SK-N-SH (cell line): ENCODE data around the gene LRMDA. TPM values are rescaled to one million over a fixed set of nuclear protein-coding genes. Genes with fewer than 3 reads are reported as not detected.

Experiments
- CTCF ChIA-PET: fragments of 300-600, 350-600 bp; formaldehyde crosslinking; extraction: SDS; loops from one replicate; lab custom pipeline; 2021; lab: Yijun Ruan, JAX
- POLR2A ChIA-PET: fragments of 350-600 bp; sonication (Branson Sonifier 250); formaldehyde crosslinking; extraction: SDS; loops from one replicate; lab custom pipeline; 2020; ENCODE audit warnings: antibody characterized with exemption, inconsistent platforms; lab: Yijun Ruan, JAX
- DNase-seq: peaks from one replicate; pipeline ENCODE4 v3.0.0; 2012
- H2AFZ ChIP-seq: fragments of 200-600 bp; sonication (generic); 2 replicates; pipeline ENCODE4 v1.8.1; 2016; ENCODE audit warnings: antibody characterized with exemption, mild to moderate bottlenecking, low read depth
- H3F3A ChIP-seq: fragments of 200-600 bp; sonication (generic); replicated peaks from 2 replicates; pipeline ENCODE3; 2016; ENCODE audit warnings: antibody characterized with exemption, mild to moderate bottlenecking; ENCODE audit not compliant: insufficient read depth
- H3K27ac ChIP-seq, 2 experiments: fragments of 200-500 bp in 1 of 2; fragments of 200-600 bp in 1 of 2; sonication (Bioruptor generic) in 1 of 2; sonication (generic), shearing (Covaris generic) in 1 of 2; 2 replicates each; pipeline versions ENCODE4 v1.5.1 to v1.6.1; 2014 to 2016; ENCODE audit warnings: low read depth in 2 of 2, inconsistent platforms in 1 of 2, low read length in 1 of 2, mild to moderate bottlenecking in 1 of 2, mixed read lengths in 1 of 2
- H3K27me3 ChIP-seq: fragments of 200-600 bp; sonication (generic), shearing (Covaris generic); 2 replicates; pipeline ENCODE4 v1.6.1; 2016; ENCODE audit warnings: mixed run types; ENCODE audit not compliant: insufficient read depth
- H3K36me3 ChIP-seq, 2 experiments: fragments of 200-500 bp in 1 of 2; fragments of 200-600 bp in 1 of 2; sonication (Bioruptor generic) in 1 of 2; sonication (generic) in 1 of 2; replicated peaks in 1 of 2; 2 replicates each; pipeline versions ENCODE3 to v1.5.1; 2014 to 2016; ENCODE audit warnings: low read length in 1 of 2, mild to moderate bottlenecking in 1 of 2; ENCODE audit not compliant: insufficient read depth in 2 of 2, control insufficient read depth in 1 of 2
- H3K4me1 ChIP-seq, 2 experiments: fragments of 200-500 bp in 1 of 2; fragments of 200-600 bp in 1 of 2; sonication (Bioruptor generic) in 1 of 2; sonication (generic), shearing (Covaris generic) in 1 of 2; 2 replicates each; pipeline versions ENCODE4 v1.5.1 to v1.6.1; 2014 to 2016; ENCODE audit warnings: low read depth in 1 of 2, low read length in 1 of 2, mixed run types in 1 of 2; ENCODE audit not compliant: insufficient read depth in 2 of 2, control insufficient read depth in 1 of 2
- H3K4me2 ChIP-seq: fragments of 200-600 bp; sonication (generic), shearing (Covaris generic); 2 replicates; pipeline ENCODE4 v1.6.1; 2017; ENCODE audit warnings: mixed run types
- H3K4me3 ChIP-seq, 2 experiments: fragments of 200-500 bp in 1 of 2; fragments of 200-600 bp in 1 of 2; sonication (Bioruptor generic) in 1 of 2; sonication (generic), shearing (Covaris generic) in 1 of 2; 2 replicates each; pipeline versions ENCODE4 v1.5.1 to v1.8.1; 2014 to 2016; ENCODE audit warnings: low read depth in 2 of 2, inconsistent platforms in 1 of 2, low read length in 1 of 2, mild to moderate bottlenecking in 1 of 2, mixed read lengths in 1 of 2, moderate library complexity in 1 of 2
- H3K79me2 ChIP-seq: fragments of 200-600 bp; sonication (generic); 2 replicates; pipeline ENCODE4 v1.8.1; 2017; ENCODE audit warnings: mild to moderate bottlenecking; ENCODE audit not compliant: insufficient read depth
- H3K9ac ChIP-seq: fragments of 200-600 bp; sonication (generic); 2 replicates; pipeline ENCODE4 v1.6.1; 2017; ENCODE audit warnings: mixed run types
- H3K9me2 ChIP-seq: fragments of 200-600 bp; sonication (generic); 2 replicates; pipeline ENCODE4 v1.6.1; 2017; ENCODE audit warnings: mixed run types
- H3K9me3 ChIP-seq: fragments of 200-600 bp; sonication (generic); 2 replicates; pipeline ENCODE4 v1.6.1; 2017; ENCODE audit warnings: mixed run types, mild to moderate bottlenecking, moderate library complexity
- H4K20me1 ChIP-seq: fragments of 200-600 bp; sonication (generic); 2 replicates; pipeline ENCODE4 v1.6.1; 2017; ENCODE audit warnings: mild to moderate bottlenecking, mixed run types; ENCODE audit not compliant: insufficient read depth
- EP300 ChIP-seq, 2 experiments: IDR thresholded peaks; 2 replicates each; pipeline versions ENCODE4 v1.4.0 to v1.6.1; 2012; ENCODE audit warnings: borderline replicate concordance in 1 of 2, low read depth in 1 of 2, low read length in 1 of 2
- FOXJ3 ChIP-seq: sonication (generic); formaldehyde crosslinking; IDR thresholded peaks from 2 replicates; pipeline ENCODE4 v1.5.1; 2020; ENCODE audit warnings: mild to moderate bottlenecking, missing genetic modification reagents
- FOXM1 ChIP-seq: IDR thresholded peaks from 2 replicates; pipeline ENCODE4 v1.4.0; 2012; ENCODE audit warnings: low read depth, mild to moderate bottlenecking
- GABPA ChIP-seq: IDR thresholded peaks from 2 replicates; pipeline ENCODE4 v1.4.0; 2012; ENCODE audit warnings: low read depth, mild to moderate bottlenecking
- GATA2 ChIP-seq: sonication (generic); formaldehyde crosslinking; IDR thresholded peaks from 2 replicates; pipeline ENCODE4 v1.5.0; 2020; ENCODE audit warnings: mild to moderate bottlenecking, missing genetic modification reagents
- IRF3 ChIP-seq: fragments of 150-350 bp; IDR thresholded peaks from 2 replicates; pipeline ENCODE4 v1.6.1; 2016; ENCODE audit warnings: mild to moderate bottlenecking, low read depth, low read length
- NFIC ChIP-seq: IDR thresholded peaks from 2 replicates; pipeline ENCODE4 v1.4.0; 2012; ENCODE audit warnings: borderline replicate concordance
- NRF1 ChIP-seq: IDR thresholded peaks from 2 replicates; pipeline ENCODE4 v1.6.1; 2012; ENCODE audit warnings: low read depth, mild to moderate bottlenecking, low read length
- RAD21 ChIP-seq: IDR thresholded peaks from 2 replicates; pipeline ENCODE4 v1.6.1; 2012; ENCODE audit warnings: mild to moderate bottlenecking, low read length
- RFX5 ChIP-seq: IDR thresholded peaks from 2 replicates; pipeline ENCODE4 v1.6.1; 2012; ENCODE audit warnings: mild to moderate bottlenecking, improper control_type of control experiment, low read length
- RXRA ChIP-seq: IDR thresholded peaks from 2 replicates; pipeline ENCODE4 v1.4.0; 2012; ENCODE audit warnings: low read depth, mild to moderate bottlenecking, borderline replicate concordance
- TAF1 ChIP-seq: IDR thresholded peaks from 2 replicates; pipeline ENCODE4 v1.6.1; 2012; ENCODE audit warnings: low read depth, mild to moderate bottlenecking, low read length, moderate library complexity, borderline replicate concordance
- TEAD4 ChIP-seq: IDR thresholded peaks from 2 replicates; pipeline ENCODE4 v1.4.0; 2012; ENCODE audit warnings: mild to moderate bottlenecking, borderline replicate concordance; ENCODE audit not compliant: insufficient read depth
- USF2 ChIP-seq: fragments of 150-350 bp; IDR thresholded peaks from 2 replicates; pipeline ENCODE4 v1.6.1; 2017; ENCODE audit warnings: antibody characterized with exemption, low read length, low read depth, borderline replicate concordance
- YY1 ChIP-seq: IDR thresholded peaks from 2 replicates; pipeline ENCODE4 v1.4.0; 2012; ENCODE audit warnings: low read depth, mild to moderate bottlenecking
- WGBS: methylation state at CpG from one replicate; pipeline ENCODE4 v1.1.6; 2017; ENCODE audit warnings: low lambda C conversion rate; 5-methylcytosine and 5-hydroxymethylcytosine counted together
- polyA plus RNA-seq, 3 experiments: library from polyadenylated mRNA; depleted of rRNA; stranded (reverse); fragments of >200 nt; gene quantifications; 2 replicates each; pipeline ENCODE4 v1.2.3, GENCODE V29; 2012
- TF ChIP-seq, protein P1 (sequence below): IDR thresholded peaks from 2 replicates; pipeline ENCODE4 v1.4.0; 2012; ENCODE audit warnings: low read depth
- TF ChIP-seq, protein P2 (sequence below): IDR thresholded peaks from 2 replicates; pipeline ENCODE4 v1.4.0; 2012; ENCODE audit warnings: low read depth, borderline replicate concordance
- TF ChIP-seq, protein P3 (sequence below): IDR thresholded peaks from 2 replicates; pipeline ENCODE4; 2012

Gene LRMDA
- polyA plus RNA-seq, 1 of the 3 experiments (the other 2 are of a cell fraction), result 0.95 TPM

DNA sequence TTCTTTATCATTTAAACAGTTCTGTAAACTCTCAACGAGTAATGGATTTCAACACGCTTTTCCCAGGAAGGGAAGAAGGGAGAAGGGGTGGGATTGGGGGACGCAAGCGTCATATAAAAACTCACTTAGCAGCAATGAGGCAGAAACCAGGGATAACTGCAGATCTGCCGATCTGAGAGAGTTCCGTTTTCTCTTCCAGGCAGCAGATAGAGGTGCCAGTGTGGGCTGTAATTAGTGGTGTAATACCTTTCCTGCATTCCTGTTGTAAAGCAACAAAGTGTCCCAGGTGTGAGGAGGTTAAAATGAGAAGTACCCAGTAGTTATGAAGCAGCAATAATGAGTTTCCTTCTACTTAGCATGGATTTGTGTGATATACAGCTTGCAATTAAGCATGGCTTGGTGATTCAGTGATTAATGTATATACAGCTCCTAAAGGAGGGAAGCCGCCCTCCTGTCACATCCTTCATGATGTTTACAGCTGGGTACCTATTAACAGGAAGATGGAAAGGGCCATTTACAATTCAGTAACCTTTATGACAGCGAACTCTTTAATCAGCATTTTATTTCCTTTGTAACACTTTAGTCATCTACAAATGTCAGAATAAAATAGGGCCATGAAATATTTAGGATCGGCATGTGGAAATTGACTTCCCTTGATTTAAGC is 271.9 kb downstream of the LRMDA start:
- no peak for TF ChIP-seq NRF1
- no peak for TF ChIP-seq TAF1
- TF ChIP-seq IRF3, result no peak
- no peak for TF ChIP-seq TEAD4
- TF ChIP-seq GATA2 (CRISPR knock-in tag), result no peak
- no peak for TF ChIP-seq GABPA
- no peak for TF ChIP-seq USF2
- TF ChIP-seq NFIC, result no peak
- no peak for TF ChIP-seq EP300 (IDR thresholded peaks at IDR 0.05; ENCODE audit: borderline replicate concordance in 1 of 2, low read depth in 1 of 2, low read length in 1 of 2)
- TF ChIP-seq RAD21, result no peak
- TF ChIP-seq RXRA, result no peak
- TF ChIP-seq YY1, result no peak
- TF ChIP-seq, all 33 proteins: peak for 0
- ChIA-PET POLR2A (no interaction called here), CTCF (no interaction called here)
- no peaks in the 10 kb centered on the region for H4K20me1 ChIP-seq
- H3F3A ChIP-seq, result no peaks in the 10 kb centered on the region
- no peak for DNase-seq
- H3K36me3 ChIP-seq, result no peaks in the 10 kb centered on the region
- H3K4me3 ChIP-seq, result no peak overlapping the region
- no peaks in the 10 kb centered on the region for H3K79me2 ChIP-seq
- H3K27ac ChIP-seq, result no peak overlapping the region
- WGBS, result 69% methylated on average over 9 of the region's 9 CpGs
- H3K4me2 ChIP-seq, result no peak overlapping the region
- H3K27me3 ChIP-seq, result no peaks in the 10 kb centered on the region
- no peak overlapping the region for H2AFZ ChIP-seq
- no peaks in the 10 kb centered on the region for H3K9me3 ChIP-seq
- H3K4me1 ChIP-seq, result no peaks in the 10 kb centered on the region
- H3K9ac ChIP-seq, result no peak overlapping the region
- no peaks in the 10 kb centered on the region for H3K9me2 ChIP-seq

GRCh38 chr10:75705426-75705825 is 274.0 kb downstream of the LRMDA start:
- H3K4me2 ChIP-seq, result no peak overlapping the region
- H3K27ac ChIP-seq, result no peak overlapping the region
- no peaks in the 10 kb centered on the region for H3F3A ChIP-seq
- ChIA-PET CTCF (no interaction called here), POLR2A (no interaction called here)
- no peak overlapping the region for H3K9ac ChIP-seq
- no peaks in the 10 kb centered on the region for H3K9me3 ChIP-seq
- no peaks in the 10 kb centered on the region for H3K27me3 ChIP-seq
- H4K20me1 ChIP-seq, result no peaks in the 10 kb centered on the region
- H3K4me3 ChIP-seq, result no peak overlapping the region
- no peaks in the 10 kb centered on the region for H3K4me1 ChIP-seq
- H3K36me3 ChIP-seq, result no peaks in the 10 kb centered on the region
- DNase-seq, result no peak
- no peaks in the 10 kb centered on the region for H3K9me2 ChIP-seq
- H3K79me2 ChIP-seq, result no peaks in the 10 kb centered on the region
- TF ChIP-seq, protein P1, sequence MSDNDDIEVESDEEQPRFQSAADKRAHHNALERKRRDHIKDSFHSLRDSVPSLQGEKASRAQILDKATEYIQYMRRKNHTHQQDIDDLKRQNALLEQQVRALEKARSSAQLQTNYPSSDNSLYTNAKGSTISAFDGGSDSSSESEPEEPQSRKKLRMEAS, result no peak
- TF ChIP-seq NFIC (no peak), RFX5 (no peak), FOXJ3 (CRISPR knock-in tag) (no peak), FOXM1 (no peak), YY1 (no peak)
- TF ChIP-seq, protein P2, sequence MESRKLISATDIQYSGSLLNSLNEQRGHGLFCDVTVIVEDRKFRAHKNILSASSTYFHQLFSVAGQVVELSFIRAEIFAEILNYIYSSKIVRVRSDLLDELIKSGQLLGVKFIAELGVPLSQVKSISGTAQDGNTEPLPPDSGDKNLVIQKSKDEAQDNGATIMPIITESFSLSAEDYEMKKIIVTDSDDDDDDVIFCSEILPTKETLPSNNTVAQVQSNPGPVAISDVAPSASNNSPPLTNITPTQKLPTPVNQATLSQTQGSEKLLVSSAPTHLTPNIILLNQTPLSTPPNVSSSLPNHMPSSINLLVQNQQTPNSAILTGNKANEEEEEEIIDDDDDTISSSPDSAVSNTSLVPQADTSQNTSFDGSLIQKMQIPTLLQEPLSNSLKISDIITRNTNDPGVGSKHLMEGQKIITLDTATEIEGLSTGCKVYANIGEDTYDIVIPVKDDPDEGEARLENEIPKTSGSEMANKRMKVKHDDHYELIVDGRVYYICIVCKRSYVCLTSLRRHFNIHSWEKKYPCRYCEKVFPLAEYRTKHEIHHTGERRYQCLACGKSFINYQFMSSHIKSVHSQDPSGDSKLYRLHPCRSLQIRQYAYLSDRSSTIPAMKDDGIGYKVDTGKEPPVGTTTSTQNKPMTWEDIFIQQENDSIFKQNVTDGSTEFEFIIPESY, result no peak
- TF ChIP-seq, protein P3, sequence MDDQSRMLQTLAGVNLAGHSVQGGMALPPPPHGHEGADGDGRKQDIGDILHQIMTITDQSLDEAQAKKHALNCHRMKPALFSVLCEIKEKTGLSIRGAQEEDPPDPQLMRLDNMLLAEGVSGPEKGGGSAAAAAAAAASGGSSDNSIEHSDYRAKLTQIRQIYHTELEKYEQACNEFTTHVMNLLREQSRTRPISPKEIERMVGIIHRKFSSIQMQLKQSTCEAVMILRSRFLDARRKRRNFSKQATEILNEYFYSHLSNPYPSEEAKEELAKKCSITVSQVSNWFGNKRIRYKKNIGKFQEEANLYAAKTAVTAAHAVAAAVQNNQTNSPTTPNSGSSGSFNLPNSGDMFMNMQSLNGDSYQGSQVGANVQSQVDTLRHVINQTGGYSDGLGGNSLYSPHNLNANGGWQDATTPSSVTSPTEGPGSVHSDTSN, result no peak
- 88% methylated on average over 5 of the region's 5 CpGs for WGBS
- H2AFZ ChIP-seq, result no peak overlapping the region
